K562 (cell line): ENCODE data around the gene IPP.

Source experiments
- ATF7 ChIP-seq: fragments of 450-650 bp; IDR thresholded peaks from 2 replicates; pipeline ENCODE4 v1.7.1; 2014; ENCODE audit warnings: mild to moderate bottlenecking, moderate library complexity
- CTBP1 ChIP-seq: fragments of 450-650 bp; IDR thresholded peaks from 2 replicates; pipeline ENCODE4 v1.6.1; 2016; ENCODE audit warnings: borderline replicate concordance
- CTCF ChIP-seq, 3 experiments: IDR thresholded peaks in 2 of 3; conservative IDR thresholded peaks in 1 of 3; 2 replicates each; pipeline ENCODE4 v1.5.1; 2011 to 2012; ENCODE audit warnings: low read length in 3 of 3, mild to moderate bottlenecking in 3 of 3, control low read depth in 2 of 3, improper control_type of control experiment in 1 of 3, inconsistent platforms in 1 of 3, low read depth in 1 of 3, mixed read lengths in 1 of 3, moderate library complexity in 1 of 3; ENCODE audit not compliant: insufficient read depth in 2 of 3
- GTF2B ChIP-seq: IDR thresholded peaks from 2 replicates; pipeline ENCODE4 v1.6.1; 2011; ENCODE audit not compliant: insufficient read length; ENCODE audit errors: extremely low read depth
- HOXB6 ChIP-seq: fragments of 250-450 bp; sonication (Bioruptor Pico); IDR thresholded peaks from 2 replicates; pipeline ENCODE4 v1.5.1; 2022; ENCODE audit warnings: mild to moderate bottlenecking, borderline replicate concordance
- NCOA1 ChIP-seq: fragments of 450-650 bp; IDR thresholded peaks from 2 replicates; pipeline ENCODE4 v1.6.1; 2016; ENCODE audit warnings: low read depth
- PHB ChIP-seq: fragments of 250-450 bp; sonication (Bioruptor Pico); IDR thresholded peaks from 2 replicates; pipeline ENCODE4 v1.5.0; 2021
- SMARCA4 ChIP-seq: fragments of 450-650 bp; IDR thresholded peaks from 2 replicates; pipeline ENCODE4 v1.6.1; 2016
- TAF1 ChIP-seq: IDR thresholded peaks from 2 replicates; pipeline ENCODE4 v1.6.1; 2011; ENCODE audit warnings: mild to moderate bottlenecking, low read length, moderate library complexity; ENCODE audit not compliant: insufficient read depth, control insufficient read depth, severe bottlenecking; ENCODE audit errors: extremely low read depth
- TFAP4 ChIP-seq: sonication (generic); formaldehyde crosslinking; IDR thresholded peaks from 2 replicates; pipeline ENCODE4 v1.8.0; 2022; ENCODE audit warnings: missing genetic modification reagents, mild to moderate bottlenecking, moderate library complexity, borderline replicate concordance
- ZNF551 ChIP-seq: fragments of 250-450 bp; sonication (Bioruptor Pico); IDR thresholded peaks from 2 replicates; pipeline ENCODE4 v1.5.0; 2021; ENCODE audit warnings: mild to moderate bottlenecking, moderate library complexity
- ZNF609 ChIP-seq: sonication (generic); formaldehyde crosslinking; IDR thresholded peaks from 2 replicates; pipeline ENCODE4 v1.8.1; 2023; ENCODE audit warnings: missing genetic modification reagents, mild to moderate bottlenecking, borderline replicate concordance
- TF ChIP-seq, protein P1 (sequence below): sonication (generic); formaldehyde crosslinking; IDR thresholded peaks from 2 replicates; pipeline ENCODE4 v1.8.1; 2023; ENCODE audit warnings: mild to moderate bottlenecking, missing genetic modification reagents
- TF ChIP-seq, protein P2 (sequence below): fragments of 250-450 bp; sonication (Bioruptor Pico); IDR thresholded peaks from 2 replicates; pipeline ENCODE4 v1.9.0; 2021; ENCODE audit warnings: mild to moderate bottlenecking, inconsistent platforms

GRCh38 chr1:45678489-45678888, 72.0 kb downstream of the IPP start:
- TF ChIP-seq NCOA1 (no peak), ZNF551 (CRISPR knock-in tag) (no peak), CTCF (IDR thresholded peaks at IDR 0.05 in 2 of 3, conservative IDR thresholded peaks at IDR 0.05 in 1 of 3; ENCODE audit: insufficient read depth in 2 of 3, low read depth in 1 of 3, low read length in 3 of 3) (no peak), GTF2B (no peak), CTBP1 (no peak), ATF7 (no peak), PHB (CRISPR knock-in tag) (no peak), TFAP4 (CRISPR knock-in tag) (no peak), ZNF609 (no peak), TAF1 (no peak), SMARCA4 (no peak), HOXB6 (CRISPR knock-in tag) (no peak)
- TF ChIP-seq, protein P1, sequence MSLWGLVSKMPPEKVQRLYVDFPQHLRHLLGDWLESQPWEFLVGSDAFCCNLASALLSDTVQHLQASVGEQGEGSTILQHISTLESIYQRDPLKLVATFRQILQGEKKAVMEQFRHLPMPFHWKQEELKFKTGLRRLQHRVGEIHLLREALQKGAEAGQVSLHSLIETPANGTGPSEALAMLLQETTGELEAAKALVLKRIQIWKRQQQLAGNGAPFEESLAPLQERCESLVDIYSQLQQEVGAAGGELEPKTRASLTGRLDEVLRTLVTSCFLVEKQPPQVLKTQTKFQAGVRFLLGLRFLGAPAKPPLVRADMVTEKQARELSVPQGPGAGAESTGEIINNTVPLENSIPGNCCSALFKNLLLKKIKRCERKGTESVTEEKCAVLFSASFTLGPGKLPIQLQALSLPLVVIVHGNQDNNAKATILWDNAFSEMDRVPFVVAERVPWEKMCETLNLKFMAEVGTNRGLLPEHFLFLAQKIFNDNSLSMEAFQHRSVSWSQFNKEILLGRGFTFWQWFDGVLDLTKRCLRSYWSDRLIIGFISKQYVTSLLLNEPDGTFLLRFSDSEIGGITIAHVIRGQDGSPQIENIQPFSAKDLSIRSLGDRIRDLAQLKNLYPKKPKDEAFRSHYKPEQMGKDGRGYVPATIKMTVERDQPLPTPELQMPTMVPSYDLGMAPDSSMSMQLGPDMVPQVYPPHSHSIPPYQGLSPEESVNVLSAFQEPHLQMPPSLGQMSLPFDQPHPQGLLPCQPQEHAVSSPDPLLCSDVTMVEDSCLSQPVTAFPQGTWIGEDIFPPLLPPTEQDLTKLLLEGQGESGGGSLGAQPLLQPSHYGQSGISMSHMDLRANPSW (CRISPR knock-in tag), result no peak
- TF ChIP-seq, protein P2, sequence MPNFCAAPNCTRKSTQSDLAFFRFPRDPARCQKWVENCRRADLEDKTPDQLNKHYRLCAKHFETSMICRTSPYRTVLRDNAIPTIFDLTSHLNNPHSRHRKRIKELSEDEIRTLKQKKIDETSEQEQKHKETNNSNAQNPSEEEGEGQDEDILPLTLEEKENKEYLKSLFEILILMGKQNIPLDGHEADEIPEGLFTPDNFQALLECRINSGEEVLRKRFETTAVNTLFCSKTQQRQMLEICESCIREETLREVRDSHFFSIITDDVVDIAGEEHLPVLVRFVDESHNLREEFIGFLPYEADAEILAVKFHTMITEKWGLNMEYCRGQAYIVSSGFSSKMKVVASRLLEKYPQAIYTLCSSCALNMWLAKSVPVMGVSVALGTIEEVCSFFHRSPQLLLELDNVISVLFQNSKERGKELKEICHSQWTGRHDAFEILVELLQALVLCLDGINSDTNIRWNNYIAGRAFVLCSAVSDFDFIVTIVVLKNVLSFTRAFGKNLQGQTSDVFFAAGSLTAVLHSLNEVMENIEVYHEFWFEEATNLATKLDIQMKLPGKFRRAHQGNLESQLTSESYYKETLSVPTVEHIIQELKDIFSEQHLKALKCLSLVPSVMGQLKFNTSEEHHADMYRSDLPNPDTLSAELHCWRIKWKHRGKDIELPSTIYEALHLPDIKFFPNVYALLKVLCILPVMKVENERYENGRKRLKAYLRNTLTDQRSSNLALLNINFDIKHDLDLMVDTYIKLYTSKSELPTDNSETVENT (CRISPR knock-in tag), result no peak
